ENCODE data around the gene TUFM.
"Not testable (repeated sequence)": the region's sequence is repeated elsewhere in the genome, so short reads cannot be mapped to it uniquely, and the experiment has no call there.

The TUFM gene

DNA sequence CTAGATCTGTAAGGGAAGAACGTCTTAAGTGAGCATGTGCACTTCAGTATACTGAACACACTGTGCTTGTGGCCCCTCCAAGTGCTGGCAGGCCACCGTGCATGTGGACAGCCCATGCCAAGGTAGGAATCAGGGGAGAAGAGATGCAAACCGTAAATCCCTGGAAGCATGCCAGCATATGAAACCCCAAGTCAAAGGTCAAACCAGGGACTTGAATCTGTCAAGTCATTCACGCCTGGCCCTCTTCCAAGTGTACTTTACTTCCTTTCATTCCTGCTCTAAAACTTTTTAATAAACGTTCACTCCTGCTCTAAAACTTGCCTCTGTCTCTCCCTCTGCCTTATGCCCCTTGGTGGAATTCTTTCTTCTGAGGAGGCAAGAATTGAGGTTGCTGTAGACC lies 26.1 kb downstream of the TUFM start:
- peaks cover 4% of the 10 kb centered on the region for H3K4me1 ChIP-seq (ENCODE audit: control insufficient read depth, insufficient read depth, low read length)
- H3K27me3 ChIP-seq (ENCODE audit: control insufficient read depth, insufficient read depth, low read length): no peaks in the 10 kb centered on the region
- no peaks in the 10 kb centered on the region for H3K9me3 ChIP-seq (ENCODE audit: control insufficient read depth, insufficient read depth, low read length)
- H3K36me3 ChIP-seq (ENCODE audit: control insufficient read depth, insufficient read depth, low read length): no peaks in the 10 kb centered on the region
- H3K4me3 ChIP-seq (ENCODE audit: low read depth, low read length): no peak overlapping the region
- H3K9ac ChIP-seq (ENCODE audit: low read depth, low read length): no peak overlapping the region

DNA sequence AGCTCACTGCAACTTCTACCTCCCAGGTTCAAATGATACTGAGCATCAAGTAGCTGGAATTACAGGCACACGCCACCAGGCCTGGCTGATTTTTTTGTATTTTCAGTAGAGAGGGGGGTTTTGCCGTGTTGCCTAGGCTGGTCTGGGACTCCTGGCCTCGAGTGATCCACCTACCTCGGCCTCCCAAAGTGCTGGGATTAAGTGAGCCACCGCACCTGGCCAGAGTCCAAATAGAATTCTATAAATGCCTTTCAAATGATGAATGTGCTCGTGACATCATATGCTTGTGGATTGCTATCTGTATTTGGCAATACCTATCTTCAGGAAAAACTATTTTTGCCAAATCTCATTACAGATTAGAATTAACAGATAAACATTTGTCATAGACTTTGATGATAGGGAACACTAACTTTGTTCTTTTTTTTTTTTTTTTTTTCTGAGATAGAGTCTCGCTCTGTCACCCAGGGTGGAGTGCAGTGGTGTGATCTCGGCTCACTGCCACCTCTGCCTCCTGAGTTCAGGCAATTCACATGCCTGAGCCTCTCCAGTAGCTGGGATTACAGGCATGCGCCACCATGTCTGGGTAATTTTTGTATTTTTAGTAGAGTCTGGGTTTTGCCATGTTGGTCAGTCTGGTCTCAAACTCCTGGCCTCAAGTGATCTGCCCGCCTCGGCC lies 38.6 kb downstream of the TUFM start:
- not testable (repeated sequence) for H3K36me3 ChIP-seq (ENCODE audit: control insufficient read depth, insufficient read depth, low read length); H3K27me3 ChIP-seq (ENCODE audit: control insufficient read depth, insufficient read depth, low read length); H3K9ac ChIP-seq (ENCODE audit: low read depth, low read length); H3K9me3 ChIP-seq (ENCODE audit: control insufficient read depth, insufficient read depth, low read length); H3K4me1 ChIP-seq (ENCODE audit: control insufficient read depth, insufficient read depth, low read length); H3K4me3 ChIP-seq (ENCODE audit: low read depth, low read length)

DNA sequence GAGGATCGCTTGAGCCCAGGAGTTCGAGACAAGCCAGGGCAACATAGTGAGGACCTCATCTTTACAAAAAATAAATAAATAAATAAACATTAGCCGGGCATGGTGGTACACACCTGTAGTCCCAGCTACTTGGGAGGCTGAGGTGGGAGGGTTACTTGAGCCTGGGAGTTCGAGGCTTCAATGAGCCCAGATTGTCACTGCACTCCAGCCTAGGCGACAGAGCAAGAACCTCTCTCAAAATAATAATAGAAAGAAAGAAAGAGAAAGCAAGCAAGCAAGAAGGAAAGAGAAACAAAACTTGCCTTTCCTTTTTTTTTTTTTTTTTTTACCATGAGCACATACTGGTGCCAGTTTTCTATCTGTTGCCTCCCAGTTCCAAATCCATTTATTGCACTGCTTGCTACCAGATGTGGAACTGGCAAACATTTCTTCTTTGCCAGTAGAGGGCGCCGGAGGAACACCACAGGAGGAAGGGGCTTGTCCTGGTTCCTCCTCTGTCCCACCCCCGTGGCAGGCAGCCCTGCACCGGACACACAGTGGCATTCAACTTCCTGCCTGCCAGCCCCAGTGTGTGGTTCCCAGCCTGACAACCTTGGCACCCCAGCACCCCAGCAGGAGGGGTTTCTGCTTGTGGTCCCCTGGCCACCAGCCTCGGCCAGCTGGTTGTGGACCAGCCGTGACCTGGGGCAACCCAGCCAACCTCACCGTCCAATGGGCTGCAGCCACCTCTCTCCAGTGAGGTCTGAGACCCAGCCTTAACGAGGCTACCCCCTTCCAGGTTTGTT lies 43.7 kb downstream of the TUFM start:
- not testable (repeated sequence) for H3K4me1 ChIP-seq (ENCODE audit: control insufficient read depth, insufficient read depth, low read length); H3K9me3 ChIP-seq (ENCODE audit: control insufficient read depth, insufficient read depth, low read length); H3K9ac ChIP-seq (ENCODE audit: low read depth, low read length); H3K27me3 ChIP-seq (ENCODE audit: control insufficient read depth, insufficient read depth, low read length); H3K4me3 ChIP-seq (ENCODE audit: low read depth, low read length); H3K36me3 ChIP-seq (ENCODE audit: control insufficient read depth, insufficient read depth, low read length)
